Neural cell (in vitro differentiated cells): ENCODE results near the gene IL11RA.

Source experiments
- CTCF ChIP-seq: fragments of 450-650 bp; IDR thresholded peaks from 2 replicates; pipeline ENCODE4 v1.5.1; 2014; ENCODE audit warnings: antibody characterized with exemption, mild to moderate bottlenecking, moderate library complexity; ENCODE audit not compliant: poor library complexity, severe bottlenecking
- EP300 ChIP-seq: fragments of 450-650 bp; conservative IDR thresholded peaks from 2 replicates; pipeline ENCODE4 v1.6.1; 2014; ENCODE audit warnings: antibody characterized with exemption, mild to moderate bottlenecking, moderate library complexity; ENCODE audit not compliant: poor library complexity, severe bottlenecking
- EZH2 ChIP-seq: fragments of 200-600, 300-800 bp; shearing (Covaris generic), sonication (generic); IDR thresholded peaks from 2 replicates; pipeline ENCODE4 v1.6.1; 2014; ENCODE audit warnings: antibody characterized with exemption, low read length, borderline replicate concordance, mild to moderate bottlenecking; ENCODE audit not compliant: insufficient read depth, poor library complexity, severe bottlenecking
- MXI1 ChIP-seq: fragments of 450-650 bp; conservative IDR thresholded peaks from 2 replicates; pipeline ENCODE4 v1.6.1; 2014; ENCODE audit warnings: antibody characterized with exemption, mild to moderate bottlenecking; ENCODE audit not compliant: poor library complexity, severe bottlenecking
- POLR2AphosphoS5 ChIP-seq: IDR thresholded peaks from 2 replicates; pipeline ENCODE4 v1.6.1; 2012
- RAD21 ChIP-seq: fragments of 450-650 bp; conservative IDR thresholded peaks from 2 replicates; pipeline ENCODE4 v1.6.1; 2014; ENCODE audit warnings: antibody characterized with exemption, mild to moderate bottlenecking, moderate library complexity
- TAF1 ChIP-seq: IDR thresholded peaks from 2 replicates; pipeline ENCODE4 v1.6.1; 2012; ENCODE audit warnings: low read depth

- TF ChIP-seq CTCF: no peak
- no peak for TF ChIP-seq RAD21
- no peak for TF ChIP-seq POLR2AphosphoS5
- no peak for TF ChIP-seq EZH2
- TF ChIP-seq EP300: no peak
- TF ChIP-seq MXI1: no peak
- no peak for TF ChIP-seq TAF1
These were observed 27.4 kb upstream of the IL11RA start for GRCh38 chr9:34624475-34625185.
